Ovary (tissue), 3 donors: ENCODE data around the gene OR4K2.

ENCODE experiments used
- EP300 ChIP-seq: sonication (generic); formaldehyde crosslinking; IDR thresholded peaks from one replicate; pipeline ENCODE4 v1.6.1; 2017; ENCODE audit warnings: antibody characterized with exemption
- POLR2A ChIP-seq: fragments of 450-650 bp; IDR thresholded peaks from one replicate; pipeline ENCODE4 v1.6.1; 2017; ENCODE audit warnings: antibody characterized with exemption, mild to moderate bottlenecking, moderate library complexity
- TF ChIP-seq, protein P1 (sequence below), 3 donors: fragments of 450-650 bp in 2 of 3; fragments of 200-600 bp in 1 of 3; IDR thresholded peaks; one replicate each; pipeline versions ENCODE4 v1.5.1 to v1.8.0; 2016 to 2022; ENCODE audit warnings: antibody characterized with exemption in 3 of 3, mild to moderate bottlenecking in 1 of 3
- donor health status: DM: no; HTN: no; CAD: no.

DNA sequence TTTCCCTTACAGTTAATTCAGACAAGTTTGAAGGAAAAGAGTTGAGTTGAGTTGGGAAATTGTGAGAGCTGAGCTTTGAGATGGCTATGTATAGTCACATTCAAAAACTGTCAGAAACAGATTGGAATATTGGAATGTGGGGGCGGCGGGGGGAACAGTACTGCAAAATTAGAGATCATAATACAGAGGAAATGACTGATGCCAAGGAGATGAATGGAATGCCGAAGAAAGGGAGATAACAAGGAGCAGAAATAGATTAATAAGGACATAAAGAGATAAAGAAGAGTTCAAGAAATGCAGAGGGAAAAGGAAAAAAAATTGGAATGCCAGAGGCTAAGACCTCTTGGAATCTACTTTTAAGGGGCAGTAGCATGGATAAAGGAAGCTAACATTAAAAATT, 42.3 kb downstream of the OR4K2 start:
- TF ChIP-seq, protein P1, sequence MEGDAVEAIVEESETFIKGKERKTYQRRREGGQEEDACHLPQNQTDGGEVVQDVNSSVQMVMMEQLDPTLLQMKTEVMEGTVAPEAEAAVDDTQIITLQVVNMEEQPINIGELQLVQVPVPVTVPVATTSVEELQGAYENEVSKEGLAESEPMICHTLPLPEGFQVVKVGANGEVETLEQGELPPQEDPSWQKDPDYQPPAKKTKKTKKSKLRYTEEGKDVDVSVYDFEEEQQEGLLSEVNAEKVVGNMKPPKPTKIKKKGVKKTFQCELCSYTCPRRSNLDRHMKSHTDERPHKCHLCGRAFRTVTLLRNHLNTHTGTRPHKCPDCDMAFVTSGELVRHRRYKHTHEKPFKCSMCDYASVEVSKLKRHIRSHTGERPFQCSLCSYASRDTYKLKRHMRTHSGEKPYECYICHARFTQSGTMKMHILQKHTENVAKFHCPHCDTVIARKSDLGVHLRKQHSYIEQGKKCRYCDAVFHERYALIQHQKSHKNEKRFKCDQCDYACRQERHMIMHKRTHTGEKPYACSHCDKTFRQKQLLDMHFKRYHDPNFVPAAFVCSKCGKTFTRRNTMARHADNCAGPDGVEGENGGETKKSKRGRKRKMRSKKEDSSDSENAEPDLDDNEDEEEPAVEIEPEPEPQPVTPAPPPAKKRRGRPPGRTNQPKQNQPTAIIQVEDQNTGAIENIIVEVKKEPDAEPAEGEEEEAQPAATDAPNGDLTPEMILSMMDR (IDR thresholded peaks at IDR 0.05), result no peak
- TF ChIP-seq EP300, result no peak
- no peak for TF ChIP-seq POLR2A
